GM23248 (cell line): Measurements from ENCODE around the gene ARGLU1. TPM values are rescaled to one million over a fixed set of nuclear protein-coding genes. Genes with fewer than 3 reads are reported as not detected.

ENCODE experiments used
- DNase-seq: peaks from one replicate; pipeline ENCODE4 v3.0.0-alpha.2; 2015
- H2AFZ ChIP-seq: fragments of 200-600 bp; sonication (generic); 2 replicates; pipeline ENCODE4 v1.6.1; 2016; ENCODE audit warnings: antibody characterized with exemption
- H3F3A ChIP-seq: fragments of 200-600 bp; sonication (generic); 2 replicates; pipeline ENCODE4 v1.6.1; 2016; ENCODE audit warnings: mild to moderate bottlenecking, antibody characterized with exemption, mixed run types; ENCODE audit not compliant: insufficient read depth
- H3K27ac ChIP-seq: fragments of 200-600 bp; sonication (generic); 2 replicates; pipeline ENCODE4 v1.5.1; 2016; ENCODE audit warnings: mild to moderate bottlenecking
- H3K27me3 ChIP-seq: fragments of 200-600 bp; sonication (generic); replicated peaks from 2 replicates; pipeline ENCODE4 v1.6.1; 2016; ENCODE audit warnings: mild to moderate bottlenecking; ENCODE audit not compliant: insufficient read depth
- H3K36me3 ChIP-seq: fragments of 200-600 bp; sonication (generic); 2 replicates; pipeline ENCODE4 v1.6.1; 2016; ENCODE audit warnings: low read depth, mild to moderate bottlenecking
- H3K4me1 ChIP-seq: fragments of 200-600 bp; sonication (generic); 2 replicates; pipeline ENCODE4 v1.6.1; 2016; ENCODE audit warnings: mild to moderate bottlenecking; ENCODE audit not compliant: insufficient read depth
- H3K4me2 ChIP-seq: fragments of 200-600 bp; sonication (generic); one replicate; pipeline ENCODE4 v1.6.1; 2016; ENCODE audit warnings: mild to moderate bottlenecking; ENCODE audit not compliant: unreplicated experiment
- H3K4me3 ChIP-seq: fragments of 200-600 bp; sonication (generic); 2 replicates; pipeline ENCODE4 v1.5.1; 2016; ENCODE audit warnings: mild to moderate bottlenecking
- H3K79me2 ChIP-seq: fragments of 200-600 bp; sonication (generic); 2 replicates; pipeline ENCODE4 v1.6.1; 2016; ENCODE audit warnings: mild to moderate bottlenecking; ENCODE audit not compliant: insufficient read depth
- H3K9ac ChIP-seq: fragments of 200-600 bp; sonication (generic); 2 replicates; pipeline ENCODE4 v1.6.1; 2016; ENCODE audit warnings: mild to moderate bottlenecking
- H3K9me2 ChIP-seq: fragments of 200-600 bp; sonication (generic); 2 replicates; pipeline ENCODE4 v1.6.1; 2016; ENCODE audit warnings: mixed run types, mild to moderate bottlenecking, moderate library complexity; ENCODE audit not compliant: insufficient read depth
- H3K9me3 ChIP-seq: fragments of 200-600 bp; sonication (generic); one replicate; pipeline ENCODE4 v1.6.1; 2017; ENCODE audit warnings: low read depth
- H4K20me1 ChIP-seq: fragments of 200-600 bp; sonication (generic); 2 replicates; pipeline ENCODE4 v1.6.0; 2016; ENCODE audit not compliant: insufficient read depth
- EZH2 ChIP-seq: fragments of 200-600 bp; sonication (generic); IDR thresholded peaks from 2 replicates; pipeline ENCODE4 v1.6.1; 2018; ENCODE audit warnings: antibody characterized with exemption, mild to moderate bottlenecking; ENCODE audit not compliant: insufficient read depth, poor library complexity, severe bottlenecking
- EZH2phosphoT487 ChIP-seq: fragments of 200-600 bp; sonication (generic); IDR thresholded peaks from 2 replicates; pipeline ENCODE4 v1.6.1; 2018; ENCODE audit warnings: antibody characterized with exemption, moderate library complexity, mild to moderate bottlenecking, low read depth; ENCODE audit not compliant: insufficient read depth
- WGBS, 2 experiments: methylation state at CpG; one replicate each; pipeline ENCODE4 v1.1.6; 2015 to 2017; ENCODE audit warnings: low lambda C conversion rate in 2 of 2, low coverage in 1 of 2; ENCODE audit errors: missing lambda C conversion rate in 2 of 2; 5-methylcytosine and 5-hydroxymethylcytosine counted together
- in situ Hi-C: fragments of 300-500 bp; cut with MboI; formaldehyde crosslinking; loops from 2 replicates; pipeline ENCODE4 v1.15.0; 2020
- polyA plus RNA-seq: library from polyadenylated mRNA; unstranded; fragments of >200 nt; fragmentation: Nextera tagmentation; extraction: Ambion mirVana; gene quantifications from 2 replicates; pipeline ENCODE4 v1.2.1, GENCODE V29; 2016
- total RNA-seq: library from RNA; depleted of rRNA; stranded (reverse); fragments of >200 nt; shearing (Covaris generic); gene quantifications from 2 replicates; pipeline ENCODE4 v1.2.3, GENCODE V29; 2014; rRNA removed

The ARGLU1 gene
- total RNA-seq (38.4 and 55.8 TPM in 2 replicates), polyA plus RNA-seq (51.2 and 61.5 TPM in 2 replicates)

GRCh38 chr13:106567474-106568298 is at the start of gene ARGLU1:
ARGLU1 (minus strand) TSS chr13:106568137; CDS start chr13:106567919, 218 bp downstream.
- Histone ChIP-seq H3K9me3 (no peaks in the 10 kb centered on the region), H3K9ac (peak within 1 kb of the TSS; percentile 94), H3K4me2 (peak within 1 kb of the TSS; percentile 92), H3K4me3 (peak within 1 kb of the TSS; percentile 87), H4K20me1 (peaks cover 38% of the 10 kb centered on the region), H3K27ac (peak within 1 kb of the TSS; percentile 89), H3K4me1 (peaks cover 36% of the 10 kb centered on the region), H3K79me2 (peaks cover 49% of the 10 kb centered on the region), H3K9me2 (no peaks in the 10 kb centered on the region), H3K36me3 (no peaks in the 10 kb centered on the region), H2AFZ (peak within 1 kb of the TSS; percentile 95), H3F3A (no peaks in the 10 kb centered on the region), H3K27me3 (no peaks in the 10 kb centered on the region)
- 2% methylated on average over 89 to 99 of the region's 108 CpGs for WGBS, 2 experiments
- in situ Hi-C loops, result no loop called here
- no peak for TF ChIP-seq EZH2
- no peak for TF ChIP-seq EZH2phosphoT487
- DNase-seq, result peak; percentile 98

GRCh38 chr13:106617561-106617960 is 49.6 kb upstream of the ARGLU1 start:
- peaks cover 14% of the 10 kb centered on the region for H3K27me3 ChIP-seq
- no peak overlapping the region for H3K27ac ChIP-seq
- TF ChIP-seq EZH2phosphoT487 (no peak), EZH2 (no peak)
- H3K9me3 ChIP-seq, result no peaks in the 10 kb centered on the region
- in situ Hi-C loops, result no loop called here
- H3K4me2 ChIP-seq, result no peak overlapping the region
- no peak overlapping the region for H3K9ac ChIP-seq
- WGBS, 2 experiments, result 60% methylated on average over 3 of the region's 3 CpGs
- no peaks in the 10 kb centered on the region for H3F3A ChIP-seq
- H3K79me2 ChIP-seq, result no peaks in the 10 kb centered on the region
- no peaks in the 10 kb centered on the region for H3K36me3 ChIP-seq
- H3K9me2 ChIP-seq, result no peaks in the 10 kb centered on the region
- DNase-seq, result peak; percentile 81
- H2AFZ ChIP-seq, result no peak overlapping the region
- no peak overlapping the region for H3K4me3 ChIP-seq
- no peaks in the 10 kb centered on the region for H3K4me1 ChIP-seq
- H4K20me1 ChIP-seq, result no peaks in the 10 kb centered on the region

- Histone ChIP-seq H3K27ac (no peak overlapping the region), H3K27me3 (peaks cover 6% of the 10 kb centered on the region; the same call in 1 of the 2 replicates), H3K79me2 (no peaks in the 10 kb centered on the region), H3K9ac (no peak overlapping the region), H3K9me2 (no peaks in the 10 kb centered on the region), H3K36me3 (no peaks in the 10 kb centered on the region), H3K9me3 (no peaks in the 10 kb centered on the region), H3K4me3 (no peak overlapping the region), H4K20me1 (no peaks in the 10 kb centered on the region), H2AFZ (no peak overlapping the region), H3F3A (no peaks in the 10 kb centered on the region), H3K4me2 (no peak overlapping the region), H3K4me1 (no peaks in the 10 kb centered on the region)
- in situ Hi-C loops, result no loop called here
- 95 to 97% methylated on average over 3 of the region's 3 CpGs for WGBS, 2 experiments
- DNase-seq, result no peak
- no peak for TF ChIP-seq EZH2
- no peak for TF ChIP-seq EZH2phosphoT487
Measured at GRCh38 chr13:106616729-106617128, 48.8 kb upstream of the ARGLU1 start.

GRCh38 chr13:106614874-106615273 is 46.9 kb upstream of the ARGLU1 start:
- H3K36me3 ChIP-seq, result no peaks in the 10 kb centered on the region
- no peak for DNase-seq
- H3K4me3 ChIP-seq, result no peak overlapping the region
- H4K20me1 ChIP-seq, result no peaks in the 10 kb centered on the region
- H3K9me3 ChIP-seq, result no peaks in the 10 kb centered on the region
- no peak overlapping the region for H3K9ac ChIP-seq
- in situ Hi-C loops, result no loop called here
- no peaks in the 10 kb centered on the region for H3K27me3 ChIP-seq
- no peaks in the 10 kb centered on the region for H3K4me1 ChIP-seq
- H3K79me2 ChIP-seq, result no peaks in the 10 kb centered on the region
- no peak overlapping the region for H3K4me2 ChIP-seq
- peaks cover 13% of the 10 kb centered on the region; the same call in 1 of the 2 replicates for H3F3A ChIP-seq
- H2AFZ ChIP-seq, result no peak overlapping the region
- H3K27ac ChIP-seq, result no peak overlapping the region
- no peaks in the 10 kb centered on the region for H3K9me2 ChIP-seq
- 57 to 66% methylated on average over 4 of the region's 4 CpGs for WGBS, 2 experiments
- no peak for TF ChIP-seq EZH2
- no peak for TF ChIP-seq EZH2phosphoT487
